Sigmoid colon (tissue), 7 donors: ENCODE data around the gene CD58. TPM values are rescaled to one million over a fixed set of nuclear protein-coding genes. Genes with fewer than 3 reads are reported as not detected.

ENCODE experiments used
- DNase-seq: peaks from one replicate; pipeline ENCODE4 v3.0.0-alpha.2; 2019
- H3K27ac ChIP-seq, 4 donors: fragments of 200-600 bp; sonication (generic); one replicate each; pipeline ENCODE4 v1.5.1; 2016 to 2019; ENCODE audit warnings: mild to moderate bottlenecking in 1 of 4
- H3K27me3 ChIP-seq, 3 donors: fragments of 200-600 bp; sonication (generic); one replicate each; pipeline ENCODE4 v1.5.1; 2019; ENCODE audit warnings: mild to moderate bottlenecking in 1 of 3
- H3K36me3 ChIP-seq, 4 donors: fragments of 200-600 bp; sonication (generic); one replicate each; pipeline ENCODE4 v1.5.1; 2016 to 2019
- H3K4me1 ChIP-seq, 4 donors: fragments of 200-600 bp; sonication (generic); one replicate each; pipeline ENCODE4 v1.5.1; 2017 to 2019
- H3K4me3 ChIP-seq, 4 donors: fragments of 200-600 bp; sonication (generic); one replicate each; pipeline ENCODE4 v1.5.1; 2017 to 2019; ENCODE audit warnings: mild to moderate bottlenecking in 2 of 4, moderate library complexity in 1 of 4
- H3K9me3 ChIP-seq, 4 donors: fragments of 200-600 bp in 3 of 4; sonication (generic) in 3 of 4; one replicate each; pipeline versions ENCODE4 v1.5.1 to v1.6.1; 2013 to 2019
- CTCF ChIP-seq, 4 experiments: fragments of 450-650 bp in 3 of 4; fragments of 200-600 bp in 1 of 4; IDR thresholded peaks; one replicate each; pipeline ENCODE4 v1.5.1; 2016 to 2019; ENCODE audit warnings: antibody characterized with exemption in 4 of 4, mild to moderate bottlenecking in 3 of 4, moderate library complexity in 2 of 4
- EP300 ChIP-seq, 4 donors: sonication (generic); formaldehyde crosslinking; IDR thresholded peaks; one replicate each; pipeline ENCODE4 v1.6.1; 2017; ENCODE audit warnings: antibody characterized with exemption in 4 of 4
- POLR2A ChIP-seq, 2 donors: fragments of 450-650 bp; IDR thresholded peaks; one replicate each; pipeline ENCODE4 v1.6.1; 2016; ENCODE audit warnings: antibody characterized with exemption in 2 of 2, mild to moderate bottlenecking in 2 of 2, moderate library complexity in 2 of 2
- POLR2AphosphoS5 ChIP-seq, 4 donors: sonication (generic); formaldehyde crosslinking; IDR thresholded peaks; one replicate each; pipeline ENCODE4 v1.6.1; 2017; ENCODE audit warnings: antibody characterized with exemption in 4 of 4
- WGBS, 2 donors: extraction: QIAGEN DNeasy Blood & Tissue Kit; methylation state at CpG; one replicate each; pipeline ENCODE4 v1.1.7; 2013; 5-methylcytosine and 5-hydroxymethylcytosine counted together
- intact Hi-C: fragments of 100-400 bp; cut with DNase I; formaldehyde crosslinking; loops from one replicate; pipeline ENCODE4 v1.15.1; 2023
- polyA plus RNA-seq, 3 donors: library from polyadenylated mRNA; stranded (reverse); fragments of 200-250 nt; gene quantifications; one replicate each; pipeline ENCODE4 v1.2.3, GENCODE V29; 2013
- total RNA-seq, 4 donors: library from RNA; depleted of rRNA; stranded (reverse); fragments of >200 nt; gene quantifications; one replicate each; pipeline ENCODE4 v1.1.0, GENCODE V29; 2016
- donor health status: healthy with polysubstance abuse.
- donor health status: Bipolar disorder and iron deficiency.
- donor health status: healthy.

Gene CD58
- total and polyA plus RNA-seq, 7 donors: 8.4 to 36.6 (median 19.6) TPM

GRCh38 chr1:116534014-116534739 lies 36.6 kb downstream of the CD58 start:
- Histone ChIP-seq H3K4me3 (no peak overlapping the region), H3K36me3 (peaks cover 3 to 38% (median 8%) of the 10 kb centered on the region in 4 donors), H3K9me3 (no peaks in the 10 kb centered on the region), H3K27me3 (no peaks in the 10 kb centered on the region), H3K4me1 (no peaks in the 10 kb centered on the region), H3K27ac (no peak overlapping the region)
- 90 to 93% methylated on average over 45 of the region's 45 CpGs for WGBS, 2 donors
- TF ChIP-seq POLR2AphosphoS5 (IDR thresholded peaks at IDR 0.05) (no peak), CTCF (IDR thresholded peaks at IDR 0.05) (no peak), EP300 (IDR thresholded peaks at IDR 0.05) (no peak), POLR2A (IDR thresholded peaks at IDR 0.05) (no peak)
- intact Hi-C loops: no loop called here
- DNase-seq: no peak

- Histone ChIP-seq H3K4me3 (no peak overlapping the region), H3K27me3 (no peaks in the 10 kb centered on the region), H3K36me3 (peaks cover 3 to 32% (median 7%) of the 10 kb centered on the region in 4 donors), H3K4me1 (no peaks in the 10 kb centered on the region), H3K9me3 (no peaks in the 10 kb centered on the region), H3K27ac (no peak overlapping the region)
- DNase-seq: no peak
- intact Hi-C loops: no loop called here
- TF ChIP-seq CTCF (IDR thresholded peaks at IDR 0.05) (no peak), POLR2A (IDR thresholded peaks at IDR 0.05) (no peak), POLR2AphosphoS5 (IDR thresholded peaks at IDR 0.05) (no peak), EP300 (IDR thresholded peaks at IDR 0.05) (no peak)
- 95 to 96% methylated on average over 3 of the region's 3 CpGs for WGBS, 2 donors
Measured at GRCh38 chr1:116533429-116533820, 37.4 kb downstream of the CD58 start.

- H3K9me3 ChIP-seq: no peaks in the 10 kb centered on the region
- intact Hi-C loops: no loop called here
- H3K27me3 ChIP-seq: no peaks in the 10 kb centered on the region
- no peak for TF ChIP-seq POLR2A (IDR thresholded peaks at IDR 0.05)
- no peak for TF ChIP-seq POLR2AphosphoS5 (IDR thresholded peaks at IDR 0.05)
- no peak for TF ChIP-seq CTCF (IDR thresholded peaks at IDR 0.05)
- no peak for TF ChIP-seq EP300 (IDR thresholded peaks at IDR 0.05)
- peaks cover 3 to 32% (median 7%) of the 10 kb centered on the region in 4 donors for H3K36me3 ChIP-seq
- no peak for DNase-seq
- no peak overlapping the region for H3K4me3 ChIP-seq
- 97% methylated on average over 23 of the region's 23 CpGs for WGBS, 2 donors
- H3K27ac ChIP-seq: no peak overlapping the region
- no peaks in the 10 kb centered on the region for H3K4me1 ChIP-seq
Measured at GRCh38 chr1:116532671-116533428, 38.0 kb downstream of the CD58 start.

- no peaks in the 10 kb centered on the region for H3K4me1 ChIP-seq
- no peaks in the 10 kb centered on the region for H3K27me3 ChIP-seq
- intact Hi-C loops: no loop called here
- no peak for DNase-seq
- no peak overlapping the region for H3K27ac ChIP-seq
- peaks cover 3 to 32% (median 7%) of the 10 kb centered on the region in 4 donors for H3K36me3 ChIP-seq
- TF ChIP-seq EP300 (IDR thresholded peaks at IDR 0.05) (no peak), CTCF (IDR thresholded peaks at IDR 0.05) (no peak), POLR2AphosphoS5 (IDR thresholded peaks at IDR 0.05) (no peak)
- WGBS, 2 donors: 96 to 97% methylated on average over 13 of the region's 13 CpGs
- H3K4me3 ChIP-seq: no peak overlapping the region
- H3K9me3 ChIP-seq: no peaks in the 10 kb centered on the region
Measured at GRCh38 chr1:116531917-116532316, 38.9 kb downstream of the CD58 start.
